ENCODE measurements around the gene NEU2. TPM values are rescaled to one million over a fixed set of nuclear protein-coding genes. Genes with fewer than 3 reads are reported as not detected.
"Not testable (repeated sequence)": the region's sequence is repeated elsewhere in the genome, so short reads cannot be mapped to it uniquely, and the experiment has no call there.

Gene NEU2
- polyA plus RNA-seq, 2 of the 4 experiments (the other 2 are of a cell fraction), result not detected

- Histone ChIP-seq H3K4me3 (no peak overlapping the region), H3K27ac (no peak overlapping the region), H3K9me3 (no peaks in the 10 kb centered on the region), H3K4me1 (no peaks in the 10 kb centered on the region), H3K4me2 (no peak overlapping the region)
- WGBS (ENCODE audit: missing lambda C conversion rate), result 78% methylated on average over 15 of the region's 16 CpGs
- ATAC-seq (no peak), FAIRE-seq (no peak), DNase-seq (ENCODE audit: low read depth in 1 of 2, low spot score in 1 of 2) (no peak)
- ChIA-PET CTCF (interaction anchor here (0.6 to 6.7 kb wide), 4 partner anchors 9 to 407 kb away, joined by 3 to 45 read pairs (median 5); no protein-coding TSS in a partner anchor), POLR2A (no interaction called here)
- TF ChIP-seq SREBF2 (IDR thresholded peaks at IDR 0.05), result no peak
- no peak for TF ChIP-seq ZC3H11A (IDR thresholded peaks at IDR 0.05)
- TF ChIP-seq CEBPB (IDR thresholded peaks at IDR 0.05), result no peak
- no peak for TF ChIP-seq MAFK (IDR thresholded peaks at IDR 0.05; ENCODE audit: partially characterized antibody)
- TF ChIP-seq TFCP2L1 (CRISPR knock-in tag; IDR thresholded peaks at IDR 0.05), result no peak
- TF ChIP-seq, protein P1, sequence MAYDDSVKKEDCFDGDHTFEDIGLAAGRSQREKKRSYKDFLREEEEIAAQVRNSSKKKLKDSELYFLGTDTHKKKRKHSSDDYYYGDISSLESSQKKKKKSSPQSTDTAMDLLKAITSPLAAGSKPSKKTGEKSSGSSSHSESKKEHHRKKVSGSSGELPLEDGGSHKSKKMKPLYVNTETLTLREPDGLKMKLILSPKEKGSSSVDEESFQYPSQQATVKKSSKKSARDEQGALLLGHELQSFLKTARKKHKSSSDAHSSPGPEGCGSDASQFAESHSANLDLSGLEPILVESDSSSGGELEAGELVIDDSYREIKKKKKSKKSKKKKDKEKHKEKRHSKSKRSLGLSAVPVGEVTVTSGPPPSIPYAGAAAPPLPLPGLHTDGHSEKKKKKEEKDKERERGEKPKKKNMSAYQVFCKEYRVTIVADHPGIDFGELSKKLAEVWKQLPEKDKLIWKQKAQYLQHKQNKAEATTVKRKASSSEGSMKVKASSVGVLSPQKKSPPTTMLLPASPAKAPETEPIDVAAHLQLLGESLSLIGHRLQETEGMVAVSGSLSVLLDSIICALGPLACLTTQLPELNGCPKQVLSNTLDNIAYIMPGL (CRISPR knock-in tag; IDR thresholded peaks at IDR 0.05; ENCODE audit: borderline replicate concordance), result no peak
- TF ChIP-seq MAZ (IDR thresholded peaks at IDR 0.05; ENCODE audit: borderline replicate concordance, low read depth, low read length), result no peak
Measured at GRCh38 chr2:233064530-233065199, 32.2 kb downstream of the NEU2 start.

- DNase-seq (ENCODE audit: low read depth in 1 of 2, low spot score in 1 of 2); H3K27ac ChIP-seq; POLR2A ChIA-PET; H3K4me2 ChIP-seq; H3K4me1 ChIP-seq; H3K4me3 ChIP-seq; H3K9me3 ChIP-seq; FAIRE-seq; ATAC-seq: not testable (repeated sequence)
- CTCF ChIA-PET, result interaction anchor here (1.7 to 6.7 kb wide), 2 partner anchors 9 to 11 kb away, joined by 5 to 45 read pairs; no protein-coding TSS in a partner anchor
- 70% methylated on average over 4 of the region's 4 CpGs for WGBS (ENCODE audit: missing lambda C conversion rate)
Measured at GRCh38 chr2:233065200-233065589, 32.7 kb downstream of the NEU2 start.

- WGBS (ENCODE audit: missing lambda C conversion rate), result 79% methylated on average over 9 of the region's 9 CpGs
- Histone ChIP-seq H3K4me3 (no peak overlapping the region), H3K4me2 (no peak overlapping the region), H3K9me3 (no peaks in the 10 kb centered on the region), H3K4me1 (no peaks in the 10 kb centered on the region), H3K27ac (no peak overlapping the region)
- DNase-seq (ENCODE audit: low read depth in 1 of 2, low spot score in 1 of 2) (no peak), FAIRE-seq (no peak), ATAC-seq (no peak)
- TF ChIP-seq FOSL2 (IDR thresholded peaks at IDR 0.05) (no peak), FOSL2 (CRISPR knock-in tag; IDR thresholded peaks at IDR 0.05) (no peak)
- ChIA-PET CTCF (interaction anchor here (0.6 to 6.7 kb wide), 2 partner anchors 12 to 359 kb away, joined by 4 to 45 read pairs; no protein-coding TSS in a partner anchor), POLR2A (no interaction called here)
Measured at GRCh38 chr2:233065954-233066470, 33.5 kb downstream of the NEU2 start.

DNA sequence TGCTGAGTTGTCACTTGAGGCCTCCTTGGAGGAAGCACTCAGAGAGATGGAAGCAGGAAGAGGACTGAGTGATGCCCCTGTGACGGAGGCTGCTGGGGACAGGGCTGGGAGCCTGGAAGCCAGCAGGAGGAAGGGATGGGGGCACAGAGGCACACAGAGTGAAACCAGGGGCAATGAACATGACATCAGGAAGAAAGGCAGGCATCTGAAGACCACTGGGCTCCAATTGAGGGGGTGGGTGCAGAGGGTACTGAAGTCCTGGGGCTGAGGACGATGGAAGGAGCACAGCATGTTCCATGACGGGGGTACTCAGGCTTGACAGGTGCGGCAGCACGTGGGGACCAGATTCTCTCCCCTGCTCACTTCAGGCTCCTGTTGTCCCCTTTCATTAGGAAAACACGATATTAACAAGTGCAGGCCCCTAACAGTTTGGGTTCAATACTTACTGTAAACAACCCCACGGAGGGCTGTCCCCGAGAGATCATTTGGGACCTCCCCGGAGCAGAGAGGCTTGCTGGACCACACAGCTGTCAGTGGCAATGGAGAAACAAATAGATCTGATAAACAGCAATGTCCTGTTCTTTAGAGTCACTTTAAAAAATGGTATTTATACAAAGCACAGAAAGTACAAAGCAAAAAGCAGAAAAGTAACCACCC is 36.4 kb downstream of the NEU2 start:
- Histone ChIP-seq H3K4me3 (no peak overlapping the region), H3K4me2 (no peak overlapping the region), H3K27ac (no peak overlapping the region), H3K4me1 (no peaks in the 10 kb centered on the region), H3K9me3 (peaks cover 12% of the 10 kb centered on the region)
- 71% methylated on average over 9 of the region's 9 CpGs for whole genome bisulfite sequencing (ENCODE audit: missing lambda C conversion rate)
- TF ChIP-seq RFX5 (IDR thresholded peaks at IDR 0.05), result no peak
- no peak for TF ChIP-seq BHLHE40 (IDR thresholded peaks at IDR 0.05; ENCODE audit: low read depth, low read length)
- TF ChIP-seq, protein P2, sequence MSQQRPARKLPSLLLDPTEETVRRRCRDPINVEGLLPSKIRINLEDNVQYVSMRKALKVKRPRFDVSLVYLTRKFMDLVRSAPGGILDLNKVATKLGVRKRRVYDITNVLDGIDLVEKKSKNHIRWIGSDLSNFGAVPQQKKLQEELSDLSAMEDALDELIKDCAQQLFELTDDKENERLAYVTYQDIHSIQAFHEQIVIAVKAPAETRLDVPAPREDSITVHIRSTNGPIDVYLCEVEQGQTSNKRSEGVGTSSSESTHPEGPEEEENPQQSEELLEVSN (IDR thresholded peaks at IDR 0.05; ENCODE audit: borderline replicate concordance, low read depth), result no peak
- TF ChIP-seq CEBPB (IDR thresholded peaks at IDR 0.05), result no peak
- TF ChIP-seq TFCP2L1 (CRISPR knock-in tag; IDR thresholded peaks at IDR 0.05), result no peak
- TF ChIP-seq CTCF (IDR thresholded peaks at IDR 0.05), result no peak
- TF ChIP-seq, protein P3, sequence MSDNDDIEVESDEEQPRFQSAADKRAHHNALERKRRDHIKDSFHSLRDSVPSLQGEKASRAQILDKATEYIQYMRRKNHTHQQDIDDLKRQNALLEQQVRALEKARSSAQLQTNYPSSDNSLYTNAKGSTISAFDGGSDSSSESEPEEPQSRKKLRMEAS (IDR thresholded peaks at IDR 0.05), result no peak
- no peak for TF ChIP-seq RARB (CRISPR knock-in tag; IDR thresholded peaks at IDR 0.05)
- no peak for TF ChIP-seq HOXA7 (CRISPR knock-in tag; IDR thresholded peaks at IDR 0.05)
- no peak for TF ChIP-seq CBX2 (IDR thresholded peaks at IDR 0.05; ENCODE audit: borderline replicate concordance, low read depth)
- no peak for TF ChIP-seq JUN (IDR thresholded peaks at IDR 0.05)
- DNase-seq (ENCODE audit: low read depth in 1 of 2, low spot score in 1 of 2) (no peak), FAIRE-seq (no peak), ATAC-seq (no peak)
- CTCF ChIA-PET, result interaction anchor here (0.8 to 6.7 kb wide), 2 partner anchors 9 to 15 kb away, joined by 3 to 45 read pairs; no protein-coding TSS in a partner anchor
- POLR2A ChIA-PET, result no interaction called here

Data from A549 (cell line).